Measurements from ENCODE around the gene ARHGAP35.

The ARHGAP35 gene

DNA sequence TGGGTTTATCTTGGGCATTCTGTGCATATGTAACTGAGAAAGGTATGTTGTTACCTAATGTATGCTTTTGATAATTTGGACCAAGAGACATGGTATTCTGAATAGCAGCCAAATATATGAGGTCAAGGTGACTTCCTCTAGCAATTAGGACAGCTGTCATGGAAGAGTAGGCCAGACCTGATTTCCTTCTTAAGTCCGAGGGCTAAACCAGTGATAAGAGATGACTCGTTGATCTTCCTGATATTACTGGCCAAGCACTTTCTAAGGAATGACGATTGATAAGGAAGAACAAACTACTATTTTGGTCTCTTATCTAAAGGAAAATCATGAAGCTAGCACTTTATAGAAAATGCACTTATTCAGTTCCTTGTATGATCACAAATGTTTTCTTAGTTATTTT, 42.7 kb downstream of the ARHGAP35 start:
- TF ChIP-seq CTCF (IDR thresholded peaks at IDR 0.05; ENCODE audit: control insufficient read depth, extremely low read depth, insufficient read depth), result no peak
- no peak overlapping the region for H3K4me3 ChIP-seq (ENCODE audit: low read depth, low read length)
- DNase-seq (ENCODE audit: low read depth), result peak; percentile 54

- H3K4me3 ChIP-seq (ENCODE audit: low read depth, low read length), result no peak overlapping the region
- no peak for DNase-seq (ENCODE audit: low read depth)
- no peak for TF ChIP-seq CTCF (IDR thresholded peaks at IDR 0.05; ENCODE audit: control insufficient read depth, extremely low read depth, insufficient read depth)
These were observed 43.6 kb downstream of the ARHGAP35 start for GRCh38 chr19:46904114-46905060.

- H3K4me3 ChIP-seq (ENCODE audit: low read depth, low read length), result no peak overlapping the region
- no peak for DNase-seq (ENCODE audit: low read depth)
- no peak for TF ChIP-seq CTCF (IDR thresholded peaks at IDR 0.05; ENCODE audit: control insufficient read depth, extremely low read depth, insufficient read depth)
These were observed 45.4 kb downstream of the ARHGAP35 start for GRCh38 chr19:46906221-46906620.

DNA sequence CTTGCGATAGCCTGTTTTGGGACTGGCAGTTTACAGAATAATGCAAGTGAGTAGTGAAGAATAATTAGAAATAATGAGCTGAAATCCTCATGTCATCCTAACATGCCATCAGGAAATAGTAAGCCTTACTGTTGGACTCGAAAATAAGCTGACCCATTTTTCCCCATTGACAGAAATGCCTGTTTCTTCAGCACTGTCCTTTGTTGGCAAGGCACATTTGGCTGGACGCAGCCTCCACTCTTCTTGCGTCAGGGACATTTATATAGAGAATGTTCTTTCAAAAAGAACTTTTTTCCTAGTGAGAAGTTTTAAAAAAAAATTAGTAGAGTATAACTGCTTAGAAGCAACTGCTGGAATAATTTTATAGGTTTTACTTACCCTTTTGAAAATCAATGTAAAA, 47.1 kb downstream of the ARHGAP35 start:
- DNase-seq (ENCODE audit: low read depth), result no peak
- no peak overlapping the region for H3K4me3 ChIP-seq (ENCODE audit: low read depth, low read length)
- TF ChIP-seq CTCF (IDR thresholded peaks at IDR 0.05; ENCODE audit: control insufficient read depth, extremely low read depth, insufficient read depth), result no peak

DNA sequence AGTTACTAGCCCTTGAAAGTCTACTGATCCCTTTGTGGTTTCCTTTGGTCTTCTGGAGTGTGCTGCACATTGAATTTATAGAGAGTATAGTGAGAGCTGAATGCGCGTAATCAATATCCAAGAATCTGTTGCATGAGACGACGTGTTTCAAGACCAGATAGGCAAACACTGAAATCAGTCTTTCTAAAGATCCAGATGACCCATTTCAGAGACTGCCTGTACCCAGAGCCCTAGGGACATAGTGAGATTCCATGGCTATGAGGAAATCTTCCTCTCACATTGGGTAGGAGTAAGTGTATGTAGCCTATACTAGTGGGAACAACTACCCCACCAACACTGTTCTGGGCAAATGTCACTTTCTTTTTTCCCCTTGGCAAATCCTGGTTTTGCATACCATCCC, 48.6 kb downstream of the ARHGAP35 start:
- TF ChIP-seq CTCF (IDR thresholded peaks at IDR 0.05; ENCODE audit: control insufficient read depth, extremely low read depth, insufficient read depth), result no peak
- DNase-seq (ENCODE audit: low read depth), result no peak
- H3K4me3 ChIP-seq (ENCODE audit: low read depth, low read length), result no peak overlapping the region

Data from LNCaP clone FGC (cell line).